ENCODE results near the gene DCC.

- TF ChIP-seq CTCF (IDR thresholded peaks at IDR 0.05) (no peak), POLR2A (IDR thresholded peaks at IDR 0.05) (no peak)
These were observed 179.0 kb downstream of the DCC start for GRCh38 chr18:52519021-52519420.
